Measurements from ENCODE around the gene IER3. TPM values are rescaled to one million over a fixed set of nuclear protein-coding genes. Genes with fewer than 3 reads are reported as not detected.

IER3 gene
- total and polyA plus RNA-seq, 2 experiments from 2014 or later: 19.9 to 21.2 TPM

DNA sequence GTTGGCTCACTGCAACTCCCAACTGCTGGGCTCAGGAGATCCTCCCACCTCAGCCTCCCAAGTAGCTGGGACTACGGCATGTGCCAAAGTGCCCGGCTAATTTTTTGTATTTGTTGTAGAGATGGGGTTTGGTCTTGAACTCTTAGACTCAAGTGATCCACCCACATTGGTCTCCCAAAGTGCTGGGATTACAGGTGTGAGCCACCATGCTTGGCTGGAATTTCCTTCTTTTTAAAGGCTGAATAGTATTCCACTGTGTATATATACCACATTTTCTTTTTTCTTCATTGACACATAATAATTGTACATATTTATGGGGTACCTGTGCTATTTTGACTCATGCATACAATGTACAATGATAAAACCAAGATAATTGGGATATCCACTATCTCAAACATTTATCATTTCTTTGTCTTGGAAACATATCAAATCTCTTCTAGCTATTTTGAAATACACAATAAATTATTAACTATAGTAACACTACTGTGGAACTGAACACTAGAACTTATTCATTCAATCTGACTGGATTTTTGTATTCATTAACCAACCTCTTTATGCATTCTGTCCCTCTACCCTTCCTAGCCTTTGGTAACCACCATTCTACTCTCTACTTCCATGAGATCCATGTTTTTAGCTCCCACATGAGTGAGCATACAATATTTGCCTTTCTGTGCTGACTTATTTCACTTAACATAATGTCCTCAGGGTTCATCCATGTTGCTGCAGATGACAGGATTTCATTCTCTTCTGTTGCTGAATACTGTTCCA lies 35.1 kb downstream of the IER3 start:
- H3K4me3 Mint-ChIP-seq: no peak overlapping the region

More for the DNA sequence above, 35.1 kb downstream of the IER3 start:
- no peaks in the 10 kb centered on the region for H3K79me2 ChIP-seq (replicated peaks; ENCODE audit: insufficient read depth)
- DNase-seq (ENCODE audit: low spot score) (no peak), ATAC-seq (no peak)
- Mint-ChIP-seq H3K9me3 (no peaks in the 10 kb centered on the region; the same call in 1 of the 3 replicates), H3K4me1 (peaks cover 7% of the 10 kb centered on the region), H3K27me3 (ENCODE audit: insufficient read depth, low read depth, poor library complexity) (peaks cover 3% of the 10 kb centered on the region), H3K36me3 (ENCODE audit: low read depth) (peaks cover 83% of the 10 kb centered on the region), H3K27ac (no peak overlapping the region)
- peaks cover 35% of the 10 kb centered on the region for H3K36me3 ChIP-seq (ENCODE audit: insufficient read depth)
- 0 out of 2 replicates have a peak, but pooled peaks cover 3% of the 10 kb centered on the region for H3F3A ChIP-seq (replicated peaks; ENCODE audit: low read depth)
- H3K4me2 ChIP-seq: no peak overlapping the region
- H4K20me1 ChIP-seq (replicated peaks; ENCODE audit: insufficient read depth): peaks cover 14% of the 10 kb centered on the region
- H3K4me1 ChIP-seq (ENCODE audit: insufficient read depth): no peaks in the 10 kb centered on the region
- no peak overlapping the region for H3K27ac ChIP-seq (ENCODE audit: low read depth)
- no peaks in the 10 kb centered on the region for H3K9me2 ChIP-seq (ENCODE audit: insufficient read depth)
- no peak for TF ChIP-seq JUNB (IDR thresholded peaks at IDR 0.05; ENCODE audit: unreplicated experiment)
- TF ChIP-seq NANOG (IDR thresholded peaks at IDR 0.05; ENCODE audit: borderline replicate concordance): no peak
- TF ChIP-seq, protein P1, sequence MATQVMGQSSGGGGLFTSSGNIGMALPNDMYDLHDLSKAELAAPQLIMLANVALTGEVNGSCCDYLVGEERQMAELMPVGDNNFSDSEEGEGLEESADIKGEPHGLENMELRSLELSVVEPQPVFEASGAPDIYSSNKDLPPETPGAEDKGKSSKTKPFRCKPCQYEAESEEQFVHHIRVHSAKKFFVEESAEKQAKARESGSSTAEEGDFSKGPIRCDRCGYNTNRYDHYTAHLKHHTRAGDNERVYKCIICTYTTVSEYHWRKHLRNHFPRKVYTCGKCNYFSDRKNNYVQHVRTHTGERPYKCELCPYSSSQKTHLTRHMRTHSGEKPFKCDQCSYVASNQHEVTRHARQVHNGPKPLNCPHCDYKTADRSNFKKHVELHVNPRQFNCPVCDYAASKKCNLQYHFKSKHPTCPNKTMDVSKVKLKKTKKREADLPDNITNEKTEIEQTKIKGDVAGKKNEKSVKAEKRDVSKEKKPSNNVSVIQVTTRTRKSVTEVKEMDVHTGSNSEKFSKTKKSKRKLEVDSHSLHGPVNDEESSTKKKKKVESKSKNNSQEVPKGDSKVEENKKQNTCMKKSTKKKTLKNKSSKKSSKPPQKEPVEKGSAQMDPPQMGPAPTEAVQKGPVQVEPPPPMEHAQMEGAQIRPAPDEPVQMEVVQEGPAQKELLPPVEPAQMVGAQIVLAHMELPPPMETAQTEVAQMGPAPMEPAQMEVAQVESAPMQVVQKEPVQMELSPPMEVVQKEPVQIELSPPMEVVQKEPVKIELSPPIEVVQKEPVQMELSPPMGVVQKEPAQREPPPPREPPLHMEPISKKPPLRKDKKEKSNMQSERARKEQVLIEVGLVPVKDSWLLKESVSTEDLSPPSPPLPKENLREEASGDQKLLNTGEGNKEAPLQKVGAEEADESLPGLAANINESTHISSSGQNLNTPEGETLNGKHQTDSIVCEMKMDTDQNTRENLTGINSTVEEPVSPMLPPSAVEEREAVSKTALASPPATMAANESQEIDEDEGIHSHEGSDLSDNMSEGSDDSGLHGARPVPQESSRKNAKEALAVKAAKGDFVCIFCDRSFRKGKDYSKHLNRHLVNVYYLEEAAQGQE (IDR thresholded peaks at IDR 0.05; ENCODE audit: unreplicated experiment): no peak
- TF ChIP-seq STAT1 (IDR thresholded peaks at IDR 0.05; ENCODE audit: unreplicated experiment): no peak
- TF ChIP-seq POLR2AphosphoS5 (IDR thresholded peaks at IDR 0.05; ENCODE audit: low read depth): no peak
- TF ChIP-seq ZNF462 (CRISPR knock-in tag; IDR thresholded peaks at IDR 0.05): no peak
- no peak for TF ChIP-seq CREB1 (CRISPR knock-in tag; IDR thresholded peaks at IDR 0.05; ENCODE audit: low read depth)
- TF ChIP-seq EZH2phosphoT487 (IDR thresholded peaks at IDR 0.05; ENCODE audit: unreplicated experiment): no peak
- TF ChIP-seq, protein P2, sequence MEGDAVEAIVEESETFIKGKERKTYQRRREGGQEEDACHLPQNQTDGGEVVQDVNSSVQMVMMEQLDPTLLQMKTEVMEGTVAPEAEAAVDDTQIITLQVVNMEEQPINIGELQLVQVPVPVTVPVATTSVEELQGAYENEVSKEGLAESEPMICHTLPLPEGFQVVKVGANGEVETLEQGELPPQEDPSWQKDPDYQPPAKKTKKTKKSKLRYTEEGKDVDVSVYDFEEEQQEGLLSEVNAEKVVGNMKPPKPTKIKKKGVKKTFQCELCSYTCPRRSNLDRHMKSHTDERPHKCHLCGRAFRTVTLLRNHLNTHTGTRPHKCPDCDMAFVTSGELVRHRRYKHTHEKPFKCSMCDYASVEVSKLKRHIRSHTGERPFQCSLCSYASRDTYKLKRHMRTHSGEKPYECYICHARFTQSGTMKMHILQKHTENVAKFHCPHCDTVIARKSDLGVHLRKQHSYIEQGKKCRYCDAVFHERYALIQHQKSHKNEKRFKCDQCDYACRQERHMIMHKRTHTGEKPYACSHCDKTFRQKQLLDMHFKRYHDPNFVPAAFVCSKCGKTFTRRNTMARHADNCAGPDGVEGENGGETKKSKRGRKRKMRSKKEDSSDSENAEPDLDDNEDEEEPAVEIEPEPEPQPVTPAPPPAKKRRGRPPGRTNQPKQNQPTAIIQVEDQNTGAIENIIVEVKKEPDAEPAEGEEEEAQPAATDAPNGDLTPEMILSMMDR (conservative IDR thresholded peaks at IDR 0.05; ENCODE audit: low read depth in 2 of 2): no peak
- TF ChIP-seq EZH2 (IDR thresholded peaks at IDR 0.05; ENCODE audit: low read depth, unreplicated experiment): no peak
- TF ChIP-seq ZNF114 (CRISPR knock-in tag; IDR thresholded peaks at IDR 0.05): no peak
- TF ChIP-seq, protein P3, sequence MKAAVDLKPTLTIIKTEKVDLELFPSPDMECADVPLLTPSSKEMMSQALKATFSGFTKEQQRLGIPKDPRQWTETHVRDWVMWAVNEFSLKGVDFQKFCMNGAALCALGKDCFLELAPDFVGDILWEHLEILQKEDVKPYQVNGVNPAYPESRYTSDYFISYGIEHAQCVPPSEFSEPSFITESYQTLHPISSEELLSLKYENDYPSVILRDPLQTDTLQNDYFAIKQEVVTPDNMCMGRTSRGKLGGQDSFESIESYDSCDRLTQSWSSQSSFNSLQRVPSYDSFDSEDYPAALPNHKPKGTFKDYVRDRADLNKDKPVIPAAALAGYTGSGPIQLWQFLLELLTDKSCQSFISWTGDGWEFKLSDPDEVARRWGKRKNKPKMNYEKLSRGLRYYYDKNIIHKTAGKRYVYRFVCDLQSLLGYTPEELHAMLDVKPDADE (IDR thresholded peaks at IDR 0.05): no peak
- no peak overlapping the region for H3K4me3 ChIP-seq
- H3K27me3 ChIP-seq (ENCODE audit: insufficient read depth): no peaks in the 10 kb centered on the region
- H2AFZ ChIP-seq: no peak overlapping the region
